Mesodermal cell (in vitro differentiated cells): ENCODE data around the gene SLC44A2.

Source experiments
- H3K27ac ChIP-seq: 2 replicates; pipeline ENCODE4 v1.7.0; 2013; ENCODE audit warnings: mild to moderate bottlenecking, low read depth, low read length, moderate library complexity; ENCODE audit not compliant: severe bottlenecking
- H3K36me3 ChIP-seq: 2 replicates; pipeline ENCODE4 v1.7.1; 2013; ENCODE audit warnings: mild to moderate bottlenecking, low read length, moderate library complexity; ENCODE audit not compliant: control insufficient read depth, insufficient read depth
- H3K4me1 ChIP-seq: one replicate; pipeline ENCODE4 v1.7.1; 2013; ENCODE audit warnings: mild to moderate bottlenecking, low read length; ENCODE audit not compliant: insufficient read depth, control insufficient read depth, poor library complexity, severe bottlenecking
- H3K4me3 ChIP-seq: 2 replicates; pipeline ENCODE4 v1.7.0; 2013; ENCODE audit warnings: low read length, control low read depth, mild to moderate bottlenecking; ENCODE audit not compliant: insufficient read depth, poor library complexity, severe bottlenecking; ENCODE audit errors: extremely low read depth
- H3K9me3 ChIP-seq: 2 replicates; pipeline ENCODE4 v1.7.1; 2013; ENCODE audit warnings: mild to moderate bottlenecking, low read length, moderate library complexity; ENCODE audit not compliant: control insufficient read depth
- WGBS, 2 experiments: methylation state at CpG; one replicate each; pipeline ENCODE4 v1.1.5; 2013; ENCODE audit warnings: missing lambda C conversion rate in 2 of 2; ENCODE audit not compliant: insufficient coverage in 2 of 2; 5-methylcytosine and 5-hydroxymethylcytosine counted together

The SLC44A2 gene

GRCh38 chr19:10691883-10692282 lies 66.5 kb downstream of the SLC44A2 start:
- Histone ChIP-seq H3K9me3 (no peaks in the 10 kb centered on the region), H3K27ac (no peak overlapping the region), H3K4me1 (peaks cover 4% of the 10 kb centered on the region), H3K4me3 (no peak overlapping the region), H3K36me3 (peaks cover 59% of the 10 kb centered on the region)
- 96 to 100% methylated on average over 5 of the region's 5 CpGs for WGBS, 2 experiments

- Histone ChIP-seq H3K36me3 (peaks cover 50% of the 10 kb centered on the region), H3K27ac (no peak overlapping the region), H3K9me3 (no peaks in the 10 kb centered on the region), H3K4me1 (peaks cover 4% of the 10 kb centered on the region), H3K4me3 (no peak overlapping the region)
- WGBS, 2 experiments, result 89 to 93% methylated on average over 5 of the region's 5 CpGs
Observed at GRCh38 chr19:10692673-10693264, 67.4 kb downstream of the SLC44A2 start.
